Stomach smooth muscle (tissue), 2 donors: ENCODE data around the gene KCNJ12.
"Not testable (repeated sequence)": the region's sequence is repeated elsewhere in the genome, so short reads cannot be mapped to it uniquely, and the experiment has no call there.

Experiments used
- H3K27ac ChIP-seq: one replicate; pipeline ENCODE4 v1.7.0; 2013; ENCODE audit warnings: mild to moderate bottlenecking, low read length, inconsistent platforms
- H3K27me3 ChIP-seq, 2 donors: one replicate each; pipeline ENCODE4 v1.7.0; 2013; ENCODE audit warnings: low read length in 2 of 2; ENCODE audit not compliant: insufficient read depth in 2 of 2, control insufficient read depth in 1 of 2
- H3K36me3 ChIP-seq, 2 donors: one replicate each; pipeline ENCODE4 v1.7.0; 2013; ENCODE audit warnings: low read length in 2 of 2; ENCODE audit not compliant: control insufficient read depth in 2 of 2, insufficient read depth in 2 of 2
- H3K4me1 ChIP-seq: one replicate; pipeline ENCODE4 v1.7.0; 2013; ENCODE audit warnings: low read length; ENCODE audit not compliant: control insufficient read depth, insufficient read depth
- H3K4me3 ChIP-seq, 2 donors: one replicate each; pipeline ENCODE4 v1.7.0; 2013; ENCODE audit warnings: low read length in 2 of 2
- H3K9ac ChIP-seq, 2 donors: one replicate each; pipeline ENCODE4 v1.7.0; 2013; ENCODE audit warnings: low read length in 2 of 2, mild to moderate bottlenecking in 1 of 2
- H3K9me3 ChIP-seq, 2 donors: one replicate each; pipeline ENCODE4 v1.7.0; 2013; ENCODE audit warnings: low read length in 2 of 2; ENCODE audit not compliant: control insufficient read depth in 2 of 2
- donor health status: healthy.
- donor health status: Pancreatic carcinoma.

The KCNJ12 gene

GRCh38 chr17:21410371-21410770 lies 34.2 kb downstream of the KCNJ12 start:
- not testable (repeated sequence) for H3K27me3 ChIP-seq, H3K36me3 ChIP-seq, H3K4me3 ChIP-seq, H3K4me1 ChIP-seq, H3K27ac ChIP-seq, H3K9me3 ChIP-seq, H3K9ac ChIP-seq

- H3K4me3 ChIP-seq, H3K36me3 ChIP-seq, H3K9ac ChIP-seq, H3K4me1 ChIP-seq, H3K27me3 ChIP-seq, H3K27ac ChIP-seq, H3K9me3 ChIP-seq: not testable (repeated sequence)
Measured at GRCh38 chr17:21410906-21411678, 34.9 kb downstream of the KCNJ12 start.

- H3K27me3 ChIP-seq, H3K4me3 ChIP-seq, H3K9me3 ChIP-seq, H3K27ac ChIP-seq, H3K9ac ChIP-seq, H3K36me3 ChIP-seq, H3K4me1 ChIP-seq: not testable (repeated sequence)
Measured at GRCh38 chr17:21411679-21412205, 35.6 kb downstream of the KCNJ12 start.

- not testable (repeated sequence) for H3K9me3 ChIP-seq, H3K4me1 ChIP-seq, H3K27me3 ChIP-seq, H3K27ac ChIP-seq, H3K9ac ChIP-seq, H3K4me3 ChIP-seq, H3K36me3 ChIP-seq
Measured at GRCh38 chr17:21412207-21412681, 36.1 kb downstream of the KCNJ12 start.

- not testable (repeated sequence) for H3K9me3 ChIP-seq, H3K27me3 ChIP-seq, H3K4me1 ChIP-seq, H3K4me3 ChIP-seq, H3K9ac ChIP-seq, H3K27ac ChIP-seq, H3K36me3 ChIP-seq
Measured at GRCh38 chr17:21413570-21414279, 37.6 kb downstream of the KCNJ12 start.

GRCh38 chr17:21414616-21415015 lies 38.5 kb downstream of the KCNJ12 start:
- not testable (repeated sequence) for H3K9me3 ChIP-seq, H3K27ac ChIP-seq, H3K4me1 ChIP-seq, H3K4me3 ChIP-seq, H3K27me3 ChIP-seq, H3K36me3 ChIP-seq, H3K9ac ChIP-seq

- not testable (repeated sequence) for H3K27me3 ChIP-seq, H3K4me1 ChIP-seq, H3K27ac ChIP-seq, H3K9ac ChIP-seq, H3K9me3 ChIP-seq, H3K36me3 ChIP-seq, H3K4me3 ChIP-seq
Measured at GRCh38 chr17:21415166-21415990, 39.2 kb downstream of the KCNJ12 start.

GRCh38 chr17:21416471-21416981 lies 40.4 kb downstream of the KCNJ12 start:
- H3K4me3 ChIP-seq, H3K27ac ChIP-seq, H3K27me3 ChIP-seq, H3K4me1 ChIP-seq, H3K9ac ChIP-seq, H3K9me3 ChIP-seq, H3K36me3 ChIP-seq: not testable (repeated sequence)

- H3K36me3 ChIP-seq, H3K4me3 ChIP-seq, H3K4me1 ChIP-seq, H3K9ac ChIP-seq, H3K27me3 ChIP-seq, H3K27ac ChIP-seq, H3K9me3 ChIP-seq: not testable (repeated sequence)
Measured at GRCh38 chr17:21417349-21417748, 41.2 kb downstream of the KCNJ12 start.

- H3K9me3 ChIP-seq: no peaks in the 10 kb centered on the region
- no peaks in the 10 kb centered on the region for H3K27me3 ChIP-seq
- no peak overlapping the region for H3K27ac ChIP-seq
- H3K4me1 ChIP-seq: peaks cover 2% of the 10 kb centered on the region
- no peak overlapping the region for H3K4me3 ChIP-seq
- H3K36me3 ChIP-seq: no peaks in the 10 kb centered on the region
- no peak overlapping the region for H3K9ac ChIP-seq
Measured at GRCh38 chr17:21417921-21418320, 41.8 kb downstream of the KCNJ12 start.
